ENCODE data around the gene MAML3. TPM values are rescaled to one million over a fixed set of nuclear protein-coding genes. Genes with fewer than 3 reads are reported as not detected.

The MAML3 gene
- total RNA-seq, 2 donors from 2014 or later, result 2.6 to 5.8 TPM

- Histone ChIP-seq H3K27ac (no peak overlapping the region), H3K27me3 (no peaks in the 10 kb centered on the region), H3K9me3 (no peaks in the 10 kb centered on the region), H3K36me3 (no peaks in the 10 kb centered on the region), H3K4me3 (no peak overlapping the region), H3K4me1 (peaks cover 0 to 31% of the 10 kb centered on the region in 2 donors)
- DNase-seq (ENCODE audit: low spot score), result no peak
- no peak for TF ChIP-seq CTCF (IDR thresholded peaks at IDR 0.05)
These were observed 337.1 kb downstream of the MAML3 start for GRCh38 chr4:139816856-139817255.

- TF ChIP-seq CTCF (IDR thresholded peaks at IDR 0.05), result no peak
- Histone ChIP-seq H3K36me3 (no peaks in the 10 kb centered on the region), H3K27me3 (no peaks in the 10 kb centered on the region), H3K4me3 (peak overlapping the region; percentile 37 to 49), H3K9me3 (peaks cover 0 to under 1% of the 10 kb centered on the region in 2 donors), H3K4me1 (peaks cover 0 to 31% of the 10 kb centered on the region in 2 donors), H3K27ac (peak overlapping the region; percentile 59 to 81)
- peak; percentile 73 for DNase-seq (ENCODE audit: low spot score)
These were observed 338.0 kb downstream of the MAML3 start for GRCh38 chr4:139815778-139816601.

GRCh38 chr4:139814323-139815015 is 339.5 kb downstream of the MAML3 start:
- Histone ChIP-seq H3K36me3 (no peaks in the 10 kb centered on the region), H3K4me1 (peaks cover 0 to 34% of the 10 kb centered on the region in 2 donors), H3K4me3 (no peak overlapping the region), H3K27ac (peak overlapping the region; percentile 62 to 81), H3K27me3 (no peaks in the 10 kb centered on the region), H3K9me3 (peaks cover 0 to 9% of the 10 kb centered on the region in 2 donors)
- no peak for TF ChIP-seq CTCF (IDR thresholded peaks at IDR 0.05)
- no peak for DNase-seq (ENCODE audit: low spot score)

- Histone ChIP-seq H3K36me3 (no peaks in the 10 kb centered on the region), H3K9me3 (peaks cover 0 to 9% of the 10 kb centered on the region in 2 donors), H3K4me1 (peaks cover 0 to 40% of the 10 kb centered on the region in 2 donors), H3K27ac (peak overlapping the region; percentile 62 to 81), H3K4me3 (no peak overlapping the region), H3K27me3 (no peaks in the 10 kb centered on the region)
- no peak for DNase-seq (ENCODE audit: low spot score)
- no peak for TF ChIP-seq CTCF (IDR thresholded peaks at IDR 0.05)
These were observed 340.1 kb downstream of the MAML3 start for GRCh38 chr4:139813881-139814280.

- Histone ChIP-seq H3K9me3 (peaks cover 0 to 9% of the 10 kb centered on the region in 2 donors), H3K4me3 (no peak overlapping the region), H3K27ac (no peak overlapping the region), H3K36me3 (no peaks in the 10 kb centered on the region), H3K27me3 (no peaks in the 10 kb centered on the region), H3K4me1 (peaks cover 0 to 36% of the 10 kb centered on the region in 2 donors)
- DNase-seq (ENCODE audit: low spot score), result no peak
- TF ChIP-seq CTCF (IDR thresholded peaks at IDR 0.05), result no peak
These were observed 343.3 kb downstream of the MAML3 start for GRCh38 chr4:139810710-139811109.
